HL-60 (cell line): Measurements from ENCODE around the gene ACSM4.

Experiments used
- CTCF ChIP-seq: IDR thresholded peaks from one replicate; pipeline ENCODE4 v1.5.1; 2011; ENCODE audit warnings: low read length, control low read depth, inconsistent platforms; ENCODE audit not compliant: insufficient read depth
- GABPA ChIP-seq: IDR thresholded peaks from 2 replicates; pipeline ENCODE4 v1.6.1; 2012; ENCODE audit warnings: low read depth
- REST ChIP-seq: IDR thresholded peaks from 2 replicates; pipeline ENCODE4 v1.6.1; 2012; ENCODE audit warnings: low read depth; ENCODE audit not compliant: insufficient replicate concordance
- SPI1 ChIP-seq: IDR thresholded peaks from 2 replicates; pipeline ENCODE4 v1.6.1; 2012; ENCODE audit warnings: low read depth, mild to moderate bottlenecking, borderline replicate concordance

- no peak for TF ChIP-seq CTCF
- TF ChIP-seq REST = no peak
- no peak for TF ChIP-seq SPI1
- TF ChIP-seq GABPA = no peak
Observed at GRCh38 chr12:7369274-7369729, 65.4 kb downstream of the ACSM4 start.
